ENCODE results near the gene FAM20B.

DNA sequence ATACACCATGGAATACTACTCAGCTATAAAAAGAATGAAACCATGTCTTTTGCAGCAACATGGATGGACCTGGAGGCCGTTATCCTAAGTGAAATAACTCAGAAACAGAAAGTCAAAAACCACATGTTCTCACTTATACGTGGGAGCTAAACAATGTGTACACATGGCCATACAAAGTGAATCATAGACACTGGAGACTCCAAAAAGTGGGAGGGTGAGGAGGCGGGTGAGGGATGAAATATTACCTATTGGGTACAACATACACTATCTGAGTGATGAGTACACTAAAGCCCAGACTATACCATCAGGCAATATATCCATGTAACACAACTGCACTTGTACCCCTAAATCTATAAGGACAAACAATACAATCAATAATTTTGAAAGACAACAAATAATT lies 39.5 kb upstream of the FAM20B start:
- TF ChIP-seq EZH2 (IDR thresholded peaks at IDR 0.05; ENCODE audit: borderline replicate concordance, low read length) = no peak
- TF ChIP-seq, protein P1, sequence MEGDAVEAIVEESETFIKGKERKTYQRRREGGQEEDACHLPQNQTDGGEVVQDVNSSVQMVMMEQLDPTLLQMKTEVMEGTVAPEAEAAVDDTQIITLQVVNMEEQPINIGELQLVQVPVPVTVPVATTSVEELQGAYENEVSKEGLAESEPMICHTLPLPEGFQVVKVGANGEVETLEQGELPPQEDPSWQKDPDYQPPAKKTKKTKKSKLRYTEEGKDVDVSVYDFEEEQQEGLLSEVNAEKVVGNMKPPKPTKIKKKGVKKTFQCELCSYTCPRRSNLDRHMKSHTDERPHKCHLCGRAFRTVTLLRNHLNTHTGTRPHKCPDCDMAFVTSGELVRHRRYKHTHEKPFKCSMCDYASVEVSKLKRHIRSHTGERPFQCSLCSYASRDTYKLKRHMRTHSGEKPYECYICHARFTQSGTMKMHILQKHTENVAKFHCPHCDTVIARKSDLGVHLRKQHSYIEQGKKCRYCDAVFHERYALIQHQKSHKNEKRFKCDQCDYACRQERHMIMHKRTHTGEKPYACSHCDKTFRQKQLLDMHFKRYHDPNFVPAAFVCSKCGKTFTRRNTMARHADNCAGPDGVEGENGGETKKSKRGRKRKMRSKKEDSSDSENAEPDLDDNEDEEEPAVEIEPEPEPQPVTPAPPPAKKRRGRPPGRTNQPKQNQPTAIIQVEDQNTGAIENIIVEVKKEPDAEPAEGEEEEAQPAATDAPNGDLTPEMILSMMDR (conservative IDR thresholded peaks at IDR 0.05 in 1 of 2, IDR thresholded peaks at IDR 0.05 in 1 of 2; ENCODE audit: extremely low read depth in 1 of 2, insufficient read depth in 1 of 2, low read depth in 1 of 2, low read length in 2 of 2) = no peak
